DMS79 treated with DMSO at 0.1 percent for 48 hours (cell line): Measurements from ENCODE around the gene TGFBR2.
A peak's percentile ranks its signal among the peaks of the same experiment; 100 is the strongest.

ENCODE experiments used
- DNase-seq: peaks from one replicate; lab custom pipeline; 2025; lab: John Stamatoyannopoulos, UW

The TGFBR2 gene

GRCh38 chr3:30673425-30674341 lies 67.3 kb downstream of the TGFBR2 start:
- no peak for DNase-seq

- DNase-seq, result no peak
Measured at GRCh38 chr3:30675006-30675405, 68.6 kb downstream of the TGFBR2 start.

DNA sequence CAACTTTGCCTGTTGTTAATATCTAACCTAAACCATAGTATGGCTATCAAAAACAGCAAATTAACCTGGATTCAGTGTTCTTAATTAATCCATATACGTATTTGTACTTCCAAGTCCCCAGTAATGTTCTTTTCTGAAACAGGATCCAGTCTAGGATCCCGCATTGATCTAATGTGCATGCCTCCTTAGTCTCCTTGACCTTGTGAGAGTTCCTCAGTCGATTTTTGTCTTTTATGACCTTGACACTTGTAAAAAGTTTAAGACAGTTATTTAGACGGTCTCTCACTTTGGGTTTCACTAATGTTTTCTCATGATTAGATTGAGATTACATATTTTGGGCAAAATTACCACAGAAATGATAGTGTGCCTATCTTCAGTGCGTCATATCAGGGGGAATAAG lies 69.4 kb downstream of the TGFBR2 start:
- no peak for DNase-seq

DNA sequence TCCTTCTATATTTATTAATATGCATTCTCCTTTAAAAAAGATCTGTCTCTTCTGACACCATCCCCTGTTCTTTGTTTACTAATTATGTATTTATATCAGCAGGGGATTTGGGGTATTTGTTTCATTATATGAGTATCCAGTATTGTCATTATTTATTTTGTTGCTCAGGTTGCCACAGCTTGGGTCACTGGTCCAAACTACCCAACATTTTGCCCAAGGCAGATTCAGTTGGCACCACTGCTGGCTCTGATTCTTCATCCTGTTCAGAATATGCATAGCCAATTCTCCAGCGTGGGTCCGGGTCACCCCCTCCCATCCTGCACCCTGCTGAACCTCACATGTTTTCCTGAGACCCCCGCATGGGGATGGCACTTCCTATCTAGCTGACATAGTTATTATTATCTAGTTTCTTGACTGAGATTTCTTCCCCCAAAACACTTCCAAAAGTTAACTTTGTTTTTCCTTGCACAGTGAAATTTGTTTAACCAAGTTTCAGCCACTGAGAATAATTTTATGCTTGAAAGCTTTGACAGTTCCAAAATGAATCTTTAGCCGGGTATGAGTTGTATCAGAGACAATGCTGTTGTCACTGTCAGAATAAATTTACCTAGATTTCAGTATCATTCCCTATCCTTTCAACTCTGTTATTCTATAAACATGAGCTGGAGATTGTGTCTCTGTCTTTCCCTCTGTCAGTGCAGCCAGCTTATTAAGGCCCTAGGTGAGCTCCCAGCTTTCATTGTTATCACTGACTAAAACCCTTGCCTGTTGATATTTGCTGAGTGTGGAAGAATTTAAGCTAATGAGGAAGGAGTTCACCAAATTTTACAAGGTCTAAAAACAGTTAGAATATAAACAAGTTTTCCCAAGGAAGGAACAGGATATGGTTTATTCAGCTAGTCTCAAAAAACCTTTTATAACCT lies 70.3 kb downstream of the TGFBR2 start:
- no peak for DNase-seq

GRCh38 chr3:30677347-30677685 lies 70.9 kb downstream of the TGFBR2 start:
- DNase-seq, result no peak

GRCh38 chr3:30679045-30679444 lies 72.6 kb downstream of the TGFBR2 start:
- DNase-seq, result no peak

DNA sequence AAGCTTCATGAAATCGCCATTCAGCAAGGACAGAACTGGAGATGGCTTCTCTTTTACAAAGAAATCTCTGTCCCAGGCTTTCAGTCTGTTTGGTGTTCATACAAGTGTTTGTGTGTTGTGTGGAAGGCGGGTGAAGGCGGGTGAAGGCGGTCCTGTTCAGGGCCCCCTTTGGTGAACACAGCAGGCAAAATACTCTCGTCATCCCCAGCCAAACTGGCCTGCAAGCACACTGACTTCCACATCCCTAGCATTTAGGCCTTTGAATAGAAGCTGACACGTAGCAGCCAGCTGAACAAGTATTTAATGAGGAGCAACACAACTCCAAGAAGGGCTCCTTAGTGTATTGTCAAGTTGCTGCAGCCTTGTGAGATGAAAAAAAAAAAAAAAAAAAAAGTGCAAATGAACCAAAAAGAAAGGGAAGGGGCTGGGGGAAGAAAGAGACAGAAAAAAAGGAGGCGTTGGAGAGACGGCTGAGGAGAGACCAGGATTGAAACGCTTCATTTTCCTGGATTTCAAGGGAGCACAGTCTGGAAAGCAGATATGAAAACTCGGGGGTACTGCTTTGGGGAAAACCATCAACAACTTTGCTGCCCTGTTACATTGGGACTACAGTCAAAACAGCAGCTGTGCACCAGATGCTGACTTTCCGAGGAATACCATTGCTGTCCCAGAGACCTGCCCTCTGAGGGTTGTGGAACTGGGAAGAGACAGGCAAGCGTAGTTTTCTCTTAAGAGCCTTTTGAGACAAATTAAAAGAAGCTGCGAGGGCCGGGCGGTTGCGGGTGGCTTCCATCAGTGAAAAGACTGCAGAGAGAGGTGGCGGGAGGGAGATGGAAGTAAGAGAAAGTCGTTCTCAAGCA lies 74.6 kb downstream of the TGFBR2 start:
- DNase-seq, result no peak

- no peak for DNase-seq
Measured at GRCh38 chr3:30681649-30682211, 75.3 kb downstream of the TGFBR2 start.

DNA sequence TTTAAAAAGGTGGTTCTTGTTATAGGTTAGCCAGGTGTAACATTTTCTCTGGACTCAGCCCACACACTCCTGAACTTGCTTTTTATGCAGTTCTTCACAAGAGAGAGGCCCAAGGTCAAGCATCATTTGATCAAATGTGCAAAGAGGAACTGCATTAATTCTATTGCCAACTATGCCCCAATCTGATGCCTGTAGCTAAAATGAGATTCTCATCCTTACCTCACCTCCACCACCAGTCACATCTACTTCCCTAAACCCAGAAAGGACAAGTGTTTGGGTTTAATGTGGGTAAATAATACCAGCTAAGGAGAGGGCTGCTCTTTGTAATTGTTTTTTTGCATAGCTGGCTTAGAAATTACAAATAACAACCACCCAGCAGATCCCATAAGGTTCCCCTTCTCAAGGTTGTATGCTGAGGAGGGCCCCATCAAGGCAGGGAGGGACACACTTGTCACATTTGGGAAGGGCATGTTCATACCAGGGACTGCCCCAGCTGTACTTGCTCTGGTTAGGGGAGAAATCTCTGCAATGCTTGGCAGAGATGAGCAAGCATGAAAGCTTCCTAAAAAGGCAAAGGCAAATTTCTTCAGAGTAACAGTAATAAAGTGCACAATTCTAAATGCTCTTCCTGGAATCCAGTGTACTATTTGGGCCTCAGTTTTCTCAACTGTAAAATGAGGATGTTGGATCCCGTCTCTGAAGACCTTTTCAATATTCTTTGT lies 76.2 kb downstream of the TGFBR2 start:
- DNase-seq, result no peak

GRCh38 chr3:30683769-30684168 lies 77.4 kb downstream of the TGFBR2 start:
- no peak for DNase-seq

DNA sequence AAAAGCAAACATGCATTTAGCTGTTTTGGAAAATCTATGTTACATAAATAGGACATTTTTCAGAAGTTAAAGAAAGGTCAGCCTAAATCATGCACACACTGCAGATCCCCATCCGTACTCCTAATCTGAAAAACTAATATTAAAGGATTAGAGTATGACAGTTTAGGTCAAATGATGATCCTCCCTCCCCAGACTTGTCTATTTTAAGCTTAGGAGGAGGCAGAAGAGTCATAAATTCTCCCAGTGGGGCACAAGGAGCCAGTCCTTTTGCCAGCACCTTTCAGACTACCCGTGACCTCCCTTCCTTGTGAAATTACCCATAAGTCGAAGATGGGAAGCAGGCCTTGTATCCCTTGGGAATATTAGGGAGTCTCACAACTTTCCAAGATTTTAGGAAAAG lies 78.0 kb downstream of the TGFBR2 start:
- no peak for DNase-seq

- DNase-seq, result no peak
Measured at GRCh38 chr3:30685267-30685667, 78.9 kb downstream of the TGFBR2 start.

DNA sequence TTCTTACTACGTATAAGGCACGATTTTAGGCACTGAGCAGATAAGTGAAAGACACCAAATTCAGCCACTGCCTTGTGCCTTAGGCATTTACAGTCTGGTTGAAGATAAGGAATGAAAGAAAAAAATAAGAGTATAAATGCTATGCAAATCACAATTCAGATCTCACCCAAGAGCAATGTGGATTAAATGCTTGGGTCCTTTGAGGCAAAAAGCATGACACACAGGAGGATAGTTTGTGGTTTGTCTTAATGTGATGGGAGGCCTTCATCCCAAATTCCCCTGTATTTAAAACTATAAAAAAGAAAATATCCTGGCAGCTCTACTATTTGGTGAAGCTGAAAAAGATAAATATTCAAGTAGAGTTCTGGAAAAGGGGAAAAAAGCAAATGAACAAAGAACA lies 79.8 kb downstream of the TGFBR2 start:
- no peak for DNase-seq

GRCh38 chr3:30686799-30687198 lies 80.4 kb downstream of the TGFBR2 start:
- DNase-seq, result no peak

DNA sequence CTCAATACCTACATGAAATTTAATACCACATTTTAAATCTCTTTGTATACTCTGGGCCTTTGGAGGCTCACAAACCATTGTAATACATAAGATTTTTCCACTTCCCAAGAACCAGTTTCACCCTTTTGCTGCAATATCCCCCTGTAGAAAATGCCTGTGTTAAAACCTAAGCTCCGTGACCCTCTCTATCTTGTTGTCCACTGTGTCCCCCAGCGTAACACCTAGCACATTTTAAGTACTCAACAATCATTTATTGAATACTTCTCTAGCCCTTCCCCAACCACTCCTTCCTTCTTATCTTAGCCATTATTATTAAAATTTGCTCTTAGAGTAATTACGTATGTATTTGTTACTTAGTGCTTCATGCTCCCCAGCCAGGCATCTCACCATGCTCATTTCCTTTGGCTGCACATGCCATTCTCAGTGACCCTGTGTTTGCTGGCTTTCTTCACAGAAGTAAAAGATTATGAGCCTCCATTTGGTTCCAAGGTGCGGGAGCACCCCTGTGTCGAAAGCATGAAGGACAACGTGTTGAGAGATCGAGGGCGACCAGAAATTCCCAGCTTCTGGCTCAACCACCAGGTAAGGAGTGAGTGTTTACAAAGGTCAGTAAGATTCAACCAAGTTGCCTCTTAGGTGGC lies 81.6 kb downstream of the TGFBR2 start:
- DNase-seq, result no peak

- DNase-seq, result peak; percentile 10
Measured at GRCh38 chr3:30688776-30689641, 82.6 kb downstream of the TGFBR2 start.

DNA sequence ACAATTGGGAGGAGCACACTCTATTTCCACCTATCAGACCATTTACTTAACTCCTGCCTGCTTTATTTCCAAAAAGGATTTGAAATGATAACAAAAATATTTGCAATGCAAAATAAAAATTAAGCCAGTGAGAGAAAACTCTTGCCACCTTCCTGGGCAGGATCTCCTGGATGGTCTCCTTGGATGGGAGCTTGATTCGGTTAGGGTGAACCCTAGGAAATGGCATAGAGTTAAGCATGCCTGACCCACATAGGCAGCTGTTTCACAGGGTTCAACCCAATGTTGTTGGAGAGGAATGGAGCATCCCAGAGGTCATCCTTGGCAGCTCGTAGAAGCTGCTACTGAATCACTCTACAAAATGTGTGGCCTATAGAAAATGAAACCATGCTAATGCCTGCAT lies 83.8 kb downstream of the TGFBR2 start:
- DNase-seq, result no peak

GRCh38 chr3:30691249-30691880 lies 85.0 kb downstream of the TGFBR2 start:
- no peak for DNase-seq

- no peak for DNase-seq
Measured at GRCh38 chr3:30691944-30692343, 85.5 kb downstream of the TGFBR2 start.
